Gastrocnemius medialis (tissue), 4 donors: ENCODE data around the gene AUTS2. TPM values are rescaled to one million over a fixed set of nuclear protein-coding genes. Genes with fewer than 3 reads are reported as not detected.

Source experiments
- ATAC-seq, 2 donors: fragments of 150-250 bp; one replicate each; pipeline ENCODE4 v1.9.1; 2016
- DNase-seq, 2 donors: peaks; one replicate each; pipeline ENCODE4 v3.0.0-alpha.2; 2019
- H3K27ac ChIP-seq, 4 donors: fragments of 200-600 bp; sonication (generic); 1 replicate in 1 of 4; 2 replicates in 3 of 4; pipeline ENCODE4 v1.5.1; 2016 to 2018; ENCODE audit warnings: mild to moderate bottlenecking in 2 of 4, moderate library complexity in 1 of 4
- H3K27me3 ChIP-seq, 3 donors: fragments of 200-600 bp; sonication (generic) in 2 of 3; 1 replicate in 1 of 3; 2 replicates in 2 of 3; pipeline versions ENCODE4 v1.5.1 to v1.6.0; 2016 to 2019; ENCODE audit warnings: mild to moderate bottlenecking in 1 of 3, moderate library complexity in 1 of 3
- H3K36me3 ChIP-seq, 2 donors: fragments of 200-600 bp; sonication (generic) in 1 of 2; one replicate each; pipeline ENCODE4 v1.5.1; 2017 to 2018
- H3K4me1 ChIP-seq, 2 donors: fragments of 200-600 bp; sonication (generic) in 1 of 2; one replicate each; pipeline ENCODE4 v1.5.1; 2016 to 2017; ENCODE audit warnings: mild to moderate bottlenecking in 2 of 2
- H3K4me3 ChIP-seq, 4 donors: fragments of 200-600 bp; sonication (generic) in 3 of 4; 1 replicate in 1 of 4; 2 replicates in 3 of 4; pipeline ENCODE4 v1.5.1; 2016 to 2019; ENCODE audit warnings: mild to moderate bottlenecking in 2 of 4
- H3K9me3 ChIP-seq, 3 donors: fragments of 200-600 bp; sonication (generic) in 2 of 3; 1 replicate in 1 of 3; 2 replicates in 2 of 3; pipeline ENCODE4 v1.5.1; 2016 to 2019
- POLR2A ChIP-seq, 2 donors: fragments of 450-650 bp; IDR thresholded peaks; one replicate each; pipeline ENCODE4 v1.6.1; 2017; ENCODE audit warnings: antibody characterized with exemption in 2 of 2, mild to moderate bottlenecking in 2 of 2, moderate library complexity in 2 of 2
- in situ Hi-C, 4 donors: fragments of 200-750 bp; cut with MboI; loops; one replicate each; pipeline versions ENCODE4 v1.15.0 to v1.8.0; 2017; ENCODE audit warnings: low sequenced_read_pairs in 4 of 4
- intact Hi-C: fragments of 100-400 bp; cut with DNase I; formaldehyde crosslinking; loops from one replicate; pipeline ENCODE4 v1.15.1; 2023; ENCODE audit warnings: low total_unique reads
- total RNA-seq, 4 donors: library from RNA; depleted of rRNA; stranded (reverse); fragments of >200 nt; gene quantifications; one replicate each; pipeline versions ENCODE4 v1.1.0 to v1.2.3, GENCODE V29; 2016
- TF ChIP-seq, protein P1 (sequence below), 5 experiments: fragments of 450-650 bp in 3 of 5; fragments of 200-600 bp in 2 of 5; sonication (generic) in 2 of 5; IDR thresholded peaks in 4 of 5; conservative IDR thresholded peaks in 1 of 5; 1 replicate in 4 of 5; 2 replicates in 1 of 5; pipeline ENCODE4 v1.5.1; 2016 to 2019; ENCODE audit warnings: antibody characterized with exemption in 5 of 5, mild to moderate bottlenecking in 3 of 5, moderate library complexity in 3 of 5

The AUTS2 gene
- total RNA-seq, 4 donors from 2014 or later: 2.5 to 16.2 (median 8.5) TPM

DNA sequence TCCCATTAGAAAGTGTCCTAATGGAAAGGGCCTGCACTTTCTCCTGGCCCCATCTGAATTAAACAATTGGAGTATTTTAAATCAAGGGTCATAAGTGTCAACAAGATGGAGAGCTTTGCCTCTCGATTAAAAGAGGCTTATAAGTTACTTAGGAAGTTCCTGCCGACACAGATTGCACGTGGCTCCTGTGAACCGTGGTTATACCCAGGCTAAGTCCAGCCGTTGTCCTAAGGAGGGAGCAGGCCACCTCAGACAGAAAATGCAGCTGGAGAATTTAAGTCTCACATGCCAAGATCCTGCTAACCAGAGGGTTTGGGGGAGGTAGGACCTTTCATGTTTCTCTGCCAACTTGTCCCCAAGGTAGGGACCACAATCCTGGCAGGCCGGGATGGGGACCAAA, 907.2 kb downstream of the AUTS2 start:
- in situ Hi-C loops: no loop called here
- H3K4me3 ChIP-seq: no peak overlapping the region
- intact Hi-C loops: loop anchor here (5.0 kb wide), 1 partner anchor 343 kb away; no protein-coding TSS in a partner anchor
- DNase-seq (no peak), ATAC-seq (no peak)
- H3K27ac ChIP-seq: no peak overlapping the region
- no peaks in the 10 kb centered on the region for H3K27me3 ChIP-seq
- TF ChIP-seq POLR2A (IDR thresholded peaks at IDR 0.05): no peak
- TF ChIP-seq, protein P1, sequence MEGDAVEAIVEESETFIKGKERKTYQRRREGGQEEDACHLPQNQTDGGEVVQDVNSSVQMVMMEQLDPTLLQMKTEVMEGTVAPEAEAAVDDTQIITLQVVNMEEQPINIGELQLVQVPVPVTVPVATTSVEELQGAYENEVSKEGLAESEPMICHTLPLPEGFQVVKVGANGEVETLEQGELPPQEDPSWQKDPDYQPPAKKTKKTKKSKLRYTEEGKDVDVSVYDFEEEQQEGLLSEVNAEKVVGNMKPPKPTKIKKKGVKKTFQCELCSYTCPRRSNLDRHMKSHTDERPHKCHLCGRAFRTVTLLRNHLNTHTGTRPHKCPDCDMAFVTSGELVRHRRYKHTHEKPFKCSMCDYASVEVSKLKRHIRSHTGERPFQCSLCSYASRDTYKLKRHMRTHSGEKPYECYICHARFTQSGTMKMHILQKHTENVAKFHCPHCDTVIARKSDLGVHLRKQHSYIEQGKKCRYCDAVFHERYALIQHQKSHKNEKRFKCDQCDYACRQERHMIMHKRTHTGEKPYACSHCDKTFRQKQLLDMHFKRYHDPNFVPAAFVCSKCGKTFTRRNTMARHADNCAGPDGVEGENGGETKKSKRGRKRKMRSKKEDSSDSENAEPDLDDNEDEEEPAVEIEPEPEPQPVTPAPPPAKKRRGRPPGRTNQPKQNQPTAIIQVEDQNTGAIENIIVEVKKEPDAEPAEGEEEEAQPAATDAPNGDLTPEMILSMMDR (IDR thresholded peaks at IDR 0.05 in 4 of 5, conservative IDR thresholded peaks at IDR 0.05 in 1 of 5): no peak
- peaks cover 3 to 6% of the 10 kb centered on the region in 2 donors for H3K4me1 ChIP-seq
- no peaks in the 10 kb centered on the region for H3K36me3 ChIP-seq
- no peaks in the 10 kb centered on the region for H3K9me3 ChIP-seq

DNA sequence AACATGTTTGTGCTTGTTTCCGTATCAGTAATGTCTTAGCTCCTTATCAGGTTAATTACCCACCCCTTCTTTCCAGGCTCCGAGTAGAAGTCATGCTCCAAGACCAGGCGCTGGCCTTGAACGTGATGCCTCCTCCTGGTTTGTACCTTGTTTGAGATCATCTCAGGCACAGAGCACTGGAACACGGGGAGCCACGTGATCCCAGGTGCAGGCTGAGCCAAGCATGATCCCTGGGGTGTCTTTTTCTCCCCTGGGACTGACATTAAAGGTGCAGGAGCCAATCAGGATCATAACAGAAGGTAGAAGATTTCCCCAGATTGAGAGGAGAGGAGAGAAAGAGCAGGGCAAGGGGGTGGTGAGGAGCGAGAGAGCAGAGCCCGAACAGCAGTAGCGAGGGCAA, 907.6 kb downstream of the AUTS2 start:
- Histone ChIP-seq H3K27me3 (no peaks in the 10 kb centered on the region), H3K36me3 (no peaks in the 10 kb centered on the region), H3K4me1 (peaks cover 3 to 6% of the 10 kb centered on the region in 2 donors), H3K9me3 (no peaks in the 10 kb centered on the region), H3K4me3 (no peak overlapping the region), H3K27ac (no peak overlapping the region)
- in situ Hi-C loops: no loop called here
- no peak for DNase-seq
- no peak for ATAC-seq
- intact Hi-C loops: loop anchor here (5.0 kb wide), 1 partner anchor 344 kb away; no protein-coding TSS in a partner anchor
- TF ChIP-seq POLR2A (IDR thresholded peaks at IDR 0.05): no peak
- TF ChIP-seq, protein P1 (IDR thresholded peaks at IDR 0.05 in 4 of 5, conservative IDR thresholded peaks at IDR 0.05 in 1 of 5): no peak

DNA sequence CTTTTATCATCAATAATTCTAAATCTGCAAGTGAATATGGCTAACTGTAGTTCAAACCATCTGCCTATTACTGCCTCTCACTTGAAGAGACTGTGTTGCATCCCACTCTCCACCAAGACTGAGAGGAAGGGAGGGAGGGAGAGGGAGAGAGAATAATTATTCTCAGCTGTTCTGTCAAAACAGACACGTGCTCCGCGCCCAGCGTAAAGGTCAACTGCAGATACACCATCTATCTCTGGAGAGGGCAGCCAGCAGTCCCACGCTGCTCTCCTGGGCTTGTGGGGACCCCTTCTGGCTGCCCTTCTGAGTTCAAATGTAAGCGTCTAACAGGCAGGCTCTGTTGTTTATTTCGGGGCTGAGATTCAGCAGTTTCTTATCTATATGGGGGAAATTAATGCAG, 908.2 kb downstream of the AUTS2 start:
- in situ Hi-C loops: no loop called here
- no peak overlapping the region for H3K27ac ChIP-seq
- no peak overlapping the region for H3K4me3 ChIP-seq
- ATAC-seq (no peak), DNase-seq (no peak)
- intact Hi-C loops: loop anchor here (5.0 kb wide), 1 partner anchor 344 kb away; no protein-coding TSS in a partner anchor
- H3K4me1 ChIP-seq: peaks cover 3 to 6% of the 10 kb centered on the region in 2 donors
- H3K9me3 ChIP-seq: no peaks in the 10 kb centered on the region
- no peaks in the 10 kb centered on the region for H3K36me3 ChIP-seq
- TF ChIP-seq, protein P1 (IDR thresholded peaks at IDR 0.05 in 4 of 5, conservative IDR thresholded peaks at IDR 0.05 in 1 of 5): no peak
- TF ChIP-seq POLR2A (IDR thresholded peaks at IDR 0.05): no peak
- no peaks in the 10 kb centered on the region for H3K27me3 ChIP-seq

DNA sequence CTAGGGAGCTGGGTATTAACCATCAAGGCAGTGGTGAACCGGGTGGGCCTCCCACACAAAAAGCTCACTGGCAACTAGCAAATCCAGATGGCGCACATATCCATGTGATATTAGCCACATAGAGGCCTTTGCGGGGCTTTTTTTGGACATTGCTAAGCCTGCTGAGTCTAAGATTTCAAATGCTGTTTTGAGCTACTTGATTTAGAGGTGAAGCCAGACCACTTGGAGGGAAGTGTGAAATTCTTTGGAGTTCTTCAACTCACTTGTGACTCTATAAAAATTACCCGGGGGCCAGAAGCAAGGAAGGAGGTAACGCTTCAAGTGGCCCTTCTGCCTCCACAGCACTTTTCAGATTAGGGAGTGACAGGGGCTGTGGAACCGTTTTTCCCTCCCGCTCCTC, 913.9 kb downstream of the AUTS2 start:
- no peaks in the 10 kb centered on the region for H3K36me3 ChIP-seq
- no peak overlapping the region for H3K27ac ChIP-seq
- no peak overlapping the region for H3K4me3 ChIP-seq
- DNase-seq: no peak
- no peaks in the 10 kb centered on the region for H3K9me3 ChIP-seq
- peak in 1 of 2 donors; percentile 39 for ATAC-seq
- H3K4me1 ChIP-seq: peaks cover 6 to 11% of the 10 kb centered on the region in 2 donors
- in situ Hi-C loops: no loop called here
- TF ChIP-seq, protein P1 (IDR thresholded peaks at IDR 0.05 in 4 of 5, conservative IDR thresholded peaks at IDR 0.05 in 1 of 5): no peak
- TF ChIP-seq POLR2A (IDR thresholded peaks at IDR 0.05): no peak
- intact Hi-C loops: no loop called here
- no peaks in the 10 kb centered on the region for H3K27me3 ChIP-seq

DNA sequence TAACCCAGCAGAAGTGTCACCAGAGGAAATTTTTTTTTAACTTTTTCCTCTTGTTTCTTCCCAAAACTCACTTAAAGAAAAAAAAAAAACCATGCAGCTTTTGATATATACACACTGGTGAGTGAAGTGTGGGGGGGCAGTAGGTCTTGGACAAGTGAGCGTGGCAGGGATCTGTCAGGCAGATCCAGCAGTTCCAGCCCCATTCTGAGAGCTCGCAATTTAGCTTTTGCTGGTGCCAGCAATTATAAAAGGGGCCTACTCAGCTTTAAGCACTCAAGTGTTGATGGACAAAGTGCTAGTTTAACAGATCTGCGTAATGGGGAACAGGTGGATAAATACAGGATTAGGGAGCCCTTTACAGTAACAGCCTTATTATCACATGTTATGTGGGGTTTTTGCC, 914.5 kb downstream of the AUTS2 start:
- no peaks in the 10 kb centered on the region for H3K27me3 ChIP-seq
- DNase-seq: no peak
- in situ Hi-C loops: no loop called here
- no peak for TF ChIP-seq POLR2A (IDR thresholded peaks at IDR 0.05)
- TF ChIP-seq, protein P1 (IDR thresholded peaks at IDR 0.05 in 4 of 5, conservative IDR thresholded peaks at IDR 0.05 in 1 of 5): no peak
- no peaks in the 10 kb centered on the region for H3K9me3 ChIP-seq
- H3K27ac ChIP-seq: no peak overlapping the region
- no peak overlapping the region for H3K4me3 ChIP-seq
- no peak for ATAC-seq
- peaks cover 6 to 11% of the 10 kb centered on the region in 2 donors for H3K4me1 ChIP-seq
- intact Hi-C loops: no loop called here
- H3K36me3 ChIP-seq: no peaks in the 10 kb centered on the region
